PC-9 (cell line): ENCODE measurements around the gene OR5M10. TPM values are rescaled to one million over a fixed set of nuclear protein-coding genes. Genes with fewer than 3 reads are reported as not detected.

ENCODE experiments used
- BruUV-seq: library from RNA; stranded (reverse); fragments of 400-500 nt; replicated peaks from 2 replicates; lab custom pipeline; 2021; lab: Mats Ljungman, UMichigan
- CTCF ChIA-PET: fragments of 300-600 bp; sonication (Branson Sonifier 250); formaldehyde crosslinking; loops from one replicate; lab custom pipeline; 2022; ENCODE audit warnings: antibody characterized with exemption; lab: Charles Lee
- POLR2A ChIA-PET: fragments of 300-600 bp; sonication (Branson Sonifier 250); formaldehyde crosslinking; loops from one replicate; lab custom pipeline; 2022; ENCODE audit warnings: antibody characterized with exemption; ENCODE audit not compliant: unreplicated experiment; lab: Charles Lee
- DNase-seq, 2 experiments: peaks; one replicate each; pipeline versions ENCODE4 v3.0.0 to v3.0.0-alpha.2; 2015 to 2022; ENCODE audit warnings: mixed read lengths in 1 of 2
- H2AFZ ChIP-seq: fragments of 200-600 bp; sonication (generic); 2 replicates; pipeline ENCODE4 v1.8.1; 2017; ENCODE audit warnings: antibody characterized with exemption
- H3F3A ChIP-seq: fragments of 200-600 bp; sonication (generic); 2 replicates; pipeline ENCODE4 v1.8.1; 2017; ENCODE audit warnings: antibody characterized with exemption, mild to moderate bottlenecking, low read depth; ENCODE audit not compliant: insufficient read depth
- H3K27ac ChIP-seq: fragments of 200-600 bp; sonication (generic); 2 replicates; pipeline ENCODE4 v1.6.1; 2016; ENCODE audit warnings: mixed run types
- H3K27me3 ChIP-seq: fragments of 200-600 bp; sonication (generic); 2 replicates; pipeline ENCODE4 v1.6.1; 2016; ENCODE audit warnings: low read depth, mixed run types; ENCODE audit not compliant: insufficient read depth
- H3K36me3 ChIP-seq: fragments of 200-600 bp; sonication (generic); 2 replicates; pipeline ENCODE4 v1.6.1; 2016; ENCODE audit warnings: low read depth, mixed run types
- H3K4me1 ChIP-seq: fragments of 200-600 bp; sonication (generic); replicated peaks from 2 replicates; pipeline ENCODE4 v1.6.1; 2016; ENCODE audit warnings: mixed run types; ENCODE audit not compliant: insufficient read depth
- H3K4me2 ChIP-seq: fragments of 200-600 bp; sonication (generic); 2 replicates; pipeline ENCODE4 v1.6.1; 2017; ENCODE audit warnings: mixed run types
- H3K4me3 ChIP-seq: fragments of 200-600 bp; sonication (generic); 2 replicates; pipeline ENCODE4 v1.6.1; 2016; ENCODE audit warnings: mixed run types
- H3K79me2 ChIP-seq: fragments of 200-600 bp; sonication (generic); 2 replicates; pipeline ENCODE4 v1.6.1; 2017; ENCODE audit warnings: low read depth, mixed run types
- H3K9me2 ChIP-seq: fragments of 200-600 bp; sonication (generic); 2 replicates; pipeline ENCODE4 v1.8.1; 2017; ENCODE audit warnings: mild to moderate bottlenecking; ENCODE audit not compliant: insufficient read depth
- H3K9me3 ChIP-seq: fragments of 200-600 bp; sonication (generic); 2 replicates; pipeline ENCODE4 v1.8.1; 2016; ENCODE audit warnings: low read depth; ENCODE audit not compliant: insufficient read depth
- H4K20me1 ChIP-seq: fragments of 200-600 bp; sonication (generic); 2 replicates; pipeline ENCODE4 v1.8.1; 2017; ENCODE audit not compliant: insufficient read depth
- EZH2 ChIP-seq: fragments of 200-600 bp; sonication (generic); IDR thresholded peaks from 2 replicates; pipeline ENCODE4 v1.8.0; 2017; ENCODE audit warnings: antibody characterized with exemption, low read depth
- intact Hi-C: fragments of 100-400 bp; cut with micrococcal nuclease; formaldehyde crosslinking; loops from one replicate; pipeline ENCODE4 v1.10.0; 2022; ENCODE audit not compliant: unreplicated experiment
- total RNA-seq: library from RNA; stranded (reverse); gene quantifications from 2 replicates; pipeline ENCODE4 v1.2.3, GENCODE V29; 2021
- TF ChIP-seq, protein P1 (sequence below): fragments of 200-600 bp; sonication (generic); conservative IDR thresholded peaks from 2 replicates; pipeline ENCODE4 v1.6.1; 2017; ENCODE audit warnings: mixed run types, antibody characterized with exemption, mild to moderate bottlenecking, moderate library complexity

Gene OR5M10
- total RNA-seq, 1 experiment from 2014 or later = not detected

DNA sequence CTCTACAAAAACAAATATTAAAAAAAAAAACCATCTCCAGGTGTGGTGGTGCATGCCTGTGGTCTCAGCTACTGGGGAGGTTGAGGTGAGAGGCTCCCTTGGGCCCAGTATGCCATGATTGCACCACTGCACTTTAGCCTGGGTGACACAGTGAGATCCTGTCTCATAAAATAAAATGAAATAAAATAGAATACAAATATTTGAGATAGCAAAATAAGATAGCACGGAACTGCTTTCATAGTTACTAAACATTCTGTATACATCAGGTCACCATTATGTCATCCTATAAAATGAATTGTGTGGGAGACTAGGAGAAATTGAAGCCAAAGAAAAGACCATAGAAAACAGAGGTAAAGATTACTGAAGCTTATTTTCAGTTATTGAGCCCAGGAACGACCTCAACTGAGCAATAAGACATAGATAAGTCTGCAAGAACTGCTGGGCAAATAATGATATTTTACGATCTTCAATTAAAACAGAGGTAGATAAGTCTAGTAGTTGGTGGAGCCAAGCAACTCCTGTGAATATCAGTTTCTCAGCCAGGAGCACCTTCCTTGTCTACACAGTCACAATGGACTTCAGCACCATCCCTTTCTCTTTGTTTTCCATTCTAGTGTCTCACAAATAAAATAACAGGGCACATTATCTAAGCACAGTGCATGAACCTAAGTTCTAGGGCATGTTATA is 44.3 kb downstream of the OR5M10 start:
- ChIA-PET POLR2A (interaction anchor here (0.6 kb wide), 1 partner anchor 1213 kb away, joined by 3 read pairs; no protein-coding TSS in a partner anchor), CTCF (no interaction called here)
- H4K20me1 ChIP-seq = no peaks in the 10 kb centered on the region

DNA sequence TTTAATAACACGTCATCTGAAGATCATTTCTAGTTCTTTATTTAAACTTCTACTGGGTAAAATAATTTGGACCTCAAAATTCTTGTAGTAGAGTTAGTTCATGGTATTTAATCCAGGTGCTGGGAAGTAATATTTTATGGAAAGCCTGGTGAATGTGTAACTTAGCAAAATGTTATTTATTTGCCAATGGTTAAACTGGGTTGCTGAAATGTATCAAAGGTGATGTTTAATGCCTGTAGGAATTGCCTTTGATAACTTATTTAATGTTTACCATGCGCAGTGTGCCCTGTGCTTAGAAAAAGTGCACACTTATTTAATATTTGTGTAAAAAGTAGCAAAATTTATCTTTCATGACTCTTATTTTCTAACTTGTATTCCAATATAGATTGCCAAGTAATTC is 45.7 kb downstream of the OR5M10 start:
- Histone ChIP-seq H3K27me3 (no peaks in the 10 kb centered on the region), H3K9me2 (no peaks in the 10 kb centered on the region), H4K20me1 (no peaks in the 10 kb centered on the region), H3K79me2 (no peaks in the 10 kb centered on the region), H3K36me3 (no peaks in the 10 kb centered on the region), H2AFZ (no peak overlapping the region), H3K4me1 (no peaks in the 10 kb centered on the region), H3F3A (no peaks in the 10 kb centered on the region), H3K9me3 (no peaks in the 10 kb centered on the region), H3K27ac (no peak overlapping the region), H3K4me2 (no peak overlapping the region), H3K4me3 (no peak overlapping the region)
- CTCF ChIA-PET = no interaction called here
- no peak for TF ChIP-seq EZH2
- TF ChIP-seq, protein P1, sequence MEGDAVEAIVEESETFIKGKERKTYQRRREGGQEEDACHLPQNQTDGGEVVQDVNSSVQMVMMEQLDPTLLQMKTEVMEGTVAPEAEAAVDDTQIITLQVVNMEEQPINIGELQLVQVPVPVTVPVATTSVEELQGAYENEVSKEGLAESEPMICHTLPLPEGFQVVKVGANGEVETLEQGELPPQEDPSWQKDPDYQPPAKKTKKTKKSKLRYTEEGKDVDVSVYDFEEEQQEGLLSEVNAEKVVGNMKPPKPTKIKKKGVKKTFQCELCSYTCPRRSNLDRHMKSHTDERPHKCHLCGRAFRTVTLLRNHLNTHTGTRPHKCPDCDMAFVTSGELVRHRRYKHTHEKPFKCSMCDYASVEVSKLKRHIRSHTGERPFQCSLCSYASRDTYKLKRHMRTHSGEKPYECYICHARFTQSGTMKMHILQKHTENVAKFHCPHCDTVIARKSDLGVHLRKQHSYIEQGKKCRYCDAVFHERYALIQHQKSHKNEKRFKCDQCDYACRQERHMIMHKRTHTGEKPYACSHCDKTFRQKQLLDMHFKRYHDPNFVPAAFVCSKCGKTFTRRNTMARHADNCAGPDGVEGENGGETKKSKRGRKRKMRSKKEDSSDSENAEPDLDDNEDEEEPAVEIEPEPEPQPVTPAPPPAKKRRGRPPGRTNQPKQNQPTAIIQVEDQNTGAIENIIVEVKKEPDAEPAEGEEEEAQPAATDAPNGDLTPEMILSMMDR = no peak
- DNase-seq = no peak
- BruUV-seq = no TSS peak
- intact Hi-C loops = no loop called here
- POLR2A ChIA-PET = no interaction called here

More for the DNA sequence above, 44.3 kb downstream of the OR5M10 start:
- Histone ChIP-seq H3K79me2 (no peaks in the 10 kb centered on the region), H3K27me3 (no peaks in the 10 kb centered on the region), H3K4me1 (no peaks in the 10 kb centered on the region), H3K36me3 (no peaks in the 10 kb centered on the region), H2AFZ (no peak overlapping the region), H3K27ac (no peak overlapping the region), H3K4me3 (no peak overlapping the region), H3K9me3 (no peaks in the 10 kb centered on the region), H3K9me2 (no peaks in the 10 kb centered on the region), H3K4me2 (no peak overlapping the region), H3F3A (no peaks in the 10 kb centered on the region)
- intact Hi-C loops = no loop called here
- BruUV-seq = no TSS peak
- no peak for DNase-seq
- TF ChIP-seq, protein P1 = no peak
- TF ChIP-seq EZH2 = no peak

Other genes with a start within 250 kb of the OR5M10 start
- gene OR8K1, start 231.7 kb downstream of the OR5M10 start, total RNA-seq = not detected in 2 replicates
- not detected in 2 replicates for gene OR8J1, start 223.4 kb downstream of the OR5M10 start, total RNA-seq
- gene OR8U1, start 202.1 kb downstream of the OR5M10 start, total RNA-seq = not detected in 2 replicates
- gene OR5AL1, start 165.0 kb downstream of the OR5M10 start, total RNA-seq = not detected in 2 replicates
- gene OR5M3, start 104.4 kb downstream of the OR5M10 start, total RNA-seq = not detected in 2 replicates
- gene OR5M8, start 86.4 kb downstream of the OR5M10 start, total RNA-seq = not detected in 2 replicates
- gene OR5M11, start 34.5 kb downstream of the OR5M10 start, total RNA-seq = not detected in 2 replicates
- gene OR5M1, start 37.2 kb upstream of the OR5M10 start, total RNA-seq = not detected in 2 replicates
- not detected in 2 replicates for gene OR5AP2, start 64.7 kb upstream of the OR5M10 start, total RNA-seq
- gene OR5AR1, start 86.0 kb upstream of the OR5M10 start, total RNA-seq = not detected in 2 replicates
- gene OR9G1, start 121.4 kb upstream of the OR5M10 start, total RNA-seq = not detected in 2 replicates
- gene OR9G4, start 171.0 kb upstream of the OR5M10 start, total RNA-seq = not detected in 2 replicates